Germinal center (tissue), 1 donor: ENCODE measurements around the gene MS4A4A.

Experiments
- DNase-seq: peaks from one replicate; pipeline ENCODE4 v3.0.0; 2012; ENCODE audit warnings: mixed read lengths, low spot score

The MS4A4A gene

DNA sequence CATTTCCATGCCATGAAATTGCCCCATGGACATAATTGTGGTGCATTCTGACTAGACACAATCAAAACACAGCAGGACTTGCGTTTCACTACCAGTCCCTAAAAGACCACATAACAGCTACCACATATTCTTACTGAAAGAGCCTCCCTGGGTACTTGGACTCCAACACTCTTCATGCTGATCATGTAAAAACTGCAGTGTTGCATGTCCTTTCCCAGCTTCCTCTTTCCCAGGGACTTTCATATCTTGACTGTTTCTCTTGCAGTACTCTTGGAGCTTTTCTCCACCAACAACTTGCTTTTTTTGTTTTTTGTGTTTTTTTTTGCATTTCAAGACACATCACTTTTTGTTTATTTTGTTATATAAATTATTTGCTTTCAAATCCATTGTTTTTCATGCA lies 69.5 kb downstream of the MS4A4A start:
- no peak for DNase-seq

DNA sequence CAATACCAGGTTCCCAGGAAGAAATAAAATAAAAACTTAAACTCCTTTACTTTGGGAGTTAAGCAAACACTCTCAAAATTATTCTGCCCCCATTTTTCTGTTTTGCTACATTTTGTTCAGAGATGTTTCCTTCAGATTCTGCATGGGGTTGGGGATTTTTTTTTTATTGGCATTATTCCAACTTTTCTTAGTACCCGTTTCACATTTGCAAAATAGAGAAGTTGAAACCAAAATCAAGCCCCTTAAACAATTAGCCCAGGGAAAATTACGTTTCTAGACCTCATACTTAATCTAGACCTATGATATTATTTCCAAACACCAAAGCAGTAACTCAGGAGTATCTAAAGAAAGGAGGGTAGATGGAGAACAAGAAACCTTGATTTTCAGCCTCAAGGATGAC lies 77.3 kb downstream of the MS4A4A start:
- no peak for DNase-seq
